MG63 (cell line): ENCODE results near the gene ZCWPW1. TPM values are rescaled to one million over a fixed set of nuclear protein-coding genes. Genes with fewer than 3 reads are reported as not detected.

Source experiments
- DNase-seq: peaks from one replicate; pipeline ENCODE4 v3.0.0-alpha.2; 2020
- H3K27me3 ChIP-seq: fragments of 250-450 bp; sonication (Bioruptor Pico); 2 replicates; pipeline ENCODE4 v1.5.1; 2020; ENCODE audit warnings: mild to moderate bottlenecking, moderate library complexity
- H3K36me3 ChIP-seq: fragments of 250-450 bp; sonication (Bioruptor Pico); 2 replicates; pipeline ENCODE4 v1.5.1; 2020; ENCODE audit warnings: mild to moderate bottlenecking, moderate library complexity
- H3K4me3 ChIP-seq: fragments of 250-450 bp; sonication (Bioruptor Pico); 2 replicates; pipeline ENCODE4 v1.5.1; 2020; ENCODE audit warnings: mild to moderate bottlenecking, moderate library complexity
- H3K9me3 ChIP-seq: fragments of 250-450 bp; sonication (Bioruptor Pico); 2 replicates; pipeline ENCODE4 v1.5.1; 2020; ENCODE audit warnings: mild to moderate bottlenecking, moderate library complexity
- total RNA-seq: library from RNA; depleted of rRNA; stranded (reverse); fragments of >200 nt; shearing (Covaris generic); gene quantifications from 2 replicates; pipeline ENCODE4 v1.2.3, GENCODE V29; 2014; ENCODE audit warnings: low replicate concordance; rRNA removed

Gene ZCWPW1, protein sequence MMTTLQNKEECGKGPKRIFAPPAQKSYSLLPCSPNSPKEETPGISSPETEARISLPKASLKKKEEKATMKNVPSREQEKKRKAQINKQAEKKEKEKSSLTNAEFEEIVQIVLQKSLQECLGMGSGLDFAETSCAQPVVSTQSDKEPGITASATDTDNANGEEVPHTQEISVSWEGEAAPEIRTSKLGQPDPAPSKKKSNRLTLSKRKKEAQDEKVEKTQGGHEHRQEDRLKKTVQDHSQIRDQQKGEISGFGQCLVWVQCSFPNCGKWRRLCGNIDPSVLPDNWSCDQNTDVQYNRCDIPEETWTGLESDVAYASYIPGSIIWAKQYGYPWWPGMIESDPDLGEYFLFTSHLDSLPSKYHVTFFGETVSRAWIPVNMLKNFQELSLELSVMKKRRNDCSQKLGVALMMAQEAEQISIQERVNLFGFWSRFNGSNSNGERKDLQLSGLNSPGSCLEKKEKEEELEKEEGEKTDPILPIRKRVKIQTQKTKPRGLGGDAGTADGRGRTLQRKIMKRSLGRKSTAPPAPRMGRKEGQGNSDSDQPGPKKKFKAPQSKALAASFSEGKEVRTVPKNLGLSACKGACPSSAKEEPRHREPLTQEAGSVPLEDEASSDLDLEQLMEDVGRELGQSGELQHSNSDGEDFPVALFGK
- 5.1 and 6.8 TPM in 2 replicates for total RNA-seq

DNA sequence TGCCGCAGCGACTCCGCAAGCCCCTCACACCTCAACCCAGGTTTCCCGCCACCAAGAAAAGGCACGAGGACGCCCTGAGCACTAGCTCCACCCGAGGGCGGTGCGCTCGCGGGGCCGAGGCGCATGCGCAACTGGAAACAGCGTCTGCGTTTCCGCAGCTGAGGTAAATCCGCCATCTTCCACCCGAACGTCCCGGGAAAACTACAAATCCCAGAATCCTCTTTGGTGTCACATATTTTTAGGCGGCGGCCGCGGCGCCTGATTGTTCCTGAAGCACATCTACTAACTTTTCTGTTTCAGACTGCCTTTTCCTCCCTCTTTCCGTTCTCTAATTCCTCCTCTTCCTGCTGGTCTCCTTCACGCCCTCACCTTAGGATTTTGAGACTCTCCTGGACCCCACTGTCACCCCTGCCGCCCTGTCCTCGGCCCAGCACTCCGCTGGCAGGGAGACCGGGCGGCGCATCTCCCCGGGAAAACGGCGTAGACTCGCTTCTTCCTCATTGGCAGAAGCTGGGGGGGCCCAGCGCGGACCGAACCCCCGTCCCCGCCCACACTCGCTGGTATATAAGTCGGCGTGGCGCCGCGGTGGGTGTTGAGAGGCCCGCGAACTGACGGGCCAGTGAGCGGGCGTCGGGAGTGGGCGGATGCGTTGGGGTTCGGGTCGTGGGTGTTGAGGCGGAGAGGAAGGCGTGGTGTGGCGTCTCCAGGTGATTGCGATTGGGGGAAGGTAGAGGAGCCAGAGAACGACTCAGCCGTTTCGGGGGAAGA, at the start of gene ZCWPW1:
Gene ZCWPW1 (minus strand): TSS at position 505 of the 768 bp plus-strand sequence. CDS start 8,054 bp downstream, outside the sequence.
- H3K36me3 ChIP-seq: peaks cover 23% of the 10 kb centered on the region
- no peaks in the 10 kb centered on the region for H3K9me3 ChIP-seq
- peak within 1 kb of the TSS; percentile 94 for H3K4me3 ChIP-seq
- peak; percentile 94 for DNase-seq
- H3K27me3 ChIP-seq: no peaks in the 10 kb centered on the region

DNA sequence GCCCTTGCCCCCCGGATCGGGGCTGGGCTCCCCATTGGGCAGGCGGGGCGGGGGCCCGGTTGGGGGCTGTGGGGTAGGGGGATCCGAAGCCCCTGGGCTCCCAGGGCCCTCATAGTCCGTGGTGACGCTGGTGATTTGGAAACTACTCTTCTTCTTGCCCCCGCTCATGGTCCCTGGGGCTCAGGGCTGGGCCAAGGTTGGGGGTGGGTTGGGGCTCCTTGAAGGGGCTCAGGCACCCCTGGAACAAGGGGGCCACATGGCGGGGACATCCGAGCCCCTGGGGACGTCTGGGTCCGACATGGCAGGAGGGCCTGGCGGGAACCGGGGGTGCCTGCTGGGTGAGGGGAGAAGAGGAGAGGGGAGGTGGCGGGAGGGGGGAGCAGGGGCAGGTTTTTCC, 49.4 kb upstream of the ZCWPW1 start:
- H3K27me3 ChIP-seq: no peaks in the 10 kb centered on the region
- H3K4me3 ChIP-seq: peak overlapping the region; percentile 78
- DNase-seq: no peak
- peaks cover 6% of the 10 kb centered on the region for H3K36me3 ChIP-seq
- no peaks in the 10 kb centered on the region for H3K9me3 ChIP-seq

DNA sequence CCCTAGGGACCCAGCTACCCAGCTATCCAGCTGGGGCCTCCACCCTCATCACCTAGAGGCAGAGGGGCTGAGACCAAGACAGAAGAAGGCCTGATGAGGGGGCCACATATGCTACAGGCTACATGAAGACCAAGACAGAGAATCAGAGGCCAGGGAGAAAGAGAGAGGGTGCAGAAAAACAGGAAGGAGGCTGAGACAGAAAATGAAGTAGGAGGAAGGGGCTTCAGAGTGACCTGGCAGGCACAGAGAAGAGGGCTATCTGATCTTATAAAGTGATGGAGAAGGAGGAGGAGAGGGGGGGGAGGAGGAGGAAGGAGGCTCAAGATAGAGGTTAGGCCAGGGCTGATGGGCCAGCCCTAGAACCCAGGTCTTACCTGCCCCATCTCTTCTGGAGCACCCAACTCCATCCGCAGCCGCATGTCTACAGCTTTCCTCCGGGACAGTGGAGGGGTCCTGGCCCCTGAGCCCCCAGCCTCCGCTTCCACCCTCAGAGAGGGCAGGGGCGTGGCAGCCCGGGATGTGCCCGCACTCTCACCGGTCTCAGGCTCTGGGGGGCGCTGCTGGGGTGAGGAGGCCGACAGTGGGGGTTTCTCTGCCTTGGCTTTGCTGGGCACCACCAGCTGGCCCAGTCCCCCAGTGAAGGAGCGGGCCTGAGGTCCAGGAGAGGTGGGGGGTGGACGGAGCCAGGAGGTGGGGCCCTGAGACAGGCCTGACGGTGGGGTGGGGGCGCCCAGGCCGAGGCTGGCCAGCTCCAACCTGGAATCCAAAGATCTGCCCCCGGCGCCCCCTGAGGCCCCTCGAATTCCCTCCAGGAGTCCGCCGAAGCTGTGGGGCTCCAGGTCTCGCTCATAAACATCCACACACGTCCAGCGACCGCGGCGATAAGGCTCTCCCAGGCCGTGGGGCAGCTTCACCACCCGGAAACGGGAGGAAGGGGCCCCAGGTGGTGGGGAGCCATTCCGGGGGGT, 48.7 kb upstream of the ZCWPW1 start:
- H3K27me3 ChIP-seq: no peaks in the 10 kb centered on the region
- peak overlapping the region; percentile 78 for H3K4me3 ChIP-seq
- no peaks in the 10 kb centered on the region for H3K9me3 ChIP-seq
- peaks cover 6% of the 10 kb centered on the region for H3K36me3 ChIP-seq
- DNase-seq: no peak

DNA sequence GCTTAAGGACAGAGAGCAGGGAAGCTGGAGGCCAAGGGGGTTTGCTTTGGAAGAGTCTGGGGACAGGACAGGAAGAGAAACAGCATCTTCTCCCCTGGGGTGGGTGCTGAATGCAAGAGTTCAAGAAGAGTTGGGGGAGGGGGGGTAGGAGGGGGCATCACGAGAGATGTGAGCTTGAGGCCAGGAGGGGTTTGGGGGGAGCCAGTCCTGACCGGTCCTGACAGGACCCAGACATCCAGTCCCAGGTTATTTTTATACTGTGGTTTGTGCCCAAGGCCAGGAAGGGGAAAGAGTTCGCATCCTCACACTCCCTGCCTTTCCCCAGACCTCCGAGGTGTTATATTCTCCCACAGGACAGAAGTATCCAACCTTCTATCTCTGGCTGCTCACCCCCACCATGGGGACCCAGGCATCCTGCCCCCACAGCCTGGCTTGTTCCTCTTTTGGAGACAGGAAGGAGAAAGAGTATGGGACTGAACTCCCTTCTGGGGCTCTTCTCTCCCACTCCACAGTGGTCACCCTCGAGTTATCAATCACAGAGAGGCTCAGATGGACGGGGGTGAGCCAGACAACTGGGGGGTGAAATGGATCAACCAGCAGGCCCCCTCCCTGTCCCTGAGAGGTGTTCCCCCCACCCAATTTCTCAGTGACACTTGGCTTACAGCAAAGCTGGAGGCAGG, 47.7 kb upstream of the ZCWPW1 start:
- Histone ChIP-seq H3K36me3 (peaks cover 6% of the 10 kb centered on the region), H3K4me3 (no peak overlapping the region)

DNA sequence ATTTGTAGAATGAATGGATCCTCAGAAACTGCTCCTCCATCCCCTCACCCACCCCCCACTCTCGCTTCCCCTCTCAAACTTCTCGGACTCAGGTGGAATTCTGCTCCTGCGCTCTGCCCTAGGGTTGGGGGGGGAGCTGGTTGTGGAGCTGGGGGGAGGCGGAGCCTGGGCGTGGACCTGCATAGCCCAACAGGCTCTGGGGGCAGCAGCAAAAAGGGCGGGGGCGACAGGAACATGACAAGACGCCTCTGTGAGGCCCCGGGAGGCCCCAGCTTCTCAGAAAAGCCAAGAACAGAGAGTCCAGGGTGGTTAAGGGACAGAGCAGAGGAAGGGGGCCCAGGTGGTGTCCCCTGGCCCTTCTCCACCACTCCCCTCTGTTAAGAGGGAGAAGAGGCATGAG, 47.0 kb upstream of the ZCWPW1 start:
- Histone ChIP-seq H3K9me3 (no peaks in the 10 kb centered on the region), H3K36me3 (peaks cover 6% of the 10 kb centered on the region), H3K27me3 (no peaks in the 10 kb centered on the region), H3K4me3 (no peak overlapping the region)
- DNase-seq: no peak

More for the DNA sequence above, 47.7 kb upstream of the ZCWPW1 start:
- no peaks in the 10 kb centered on the region for H3K9me3 ChIP-seq
- no peak for DNase-seq
- no peaks in the 10 kb centered on the region for H3K27me3 ChIP-seq

DNA sequence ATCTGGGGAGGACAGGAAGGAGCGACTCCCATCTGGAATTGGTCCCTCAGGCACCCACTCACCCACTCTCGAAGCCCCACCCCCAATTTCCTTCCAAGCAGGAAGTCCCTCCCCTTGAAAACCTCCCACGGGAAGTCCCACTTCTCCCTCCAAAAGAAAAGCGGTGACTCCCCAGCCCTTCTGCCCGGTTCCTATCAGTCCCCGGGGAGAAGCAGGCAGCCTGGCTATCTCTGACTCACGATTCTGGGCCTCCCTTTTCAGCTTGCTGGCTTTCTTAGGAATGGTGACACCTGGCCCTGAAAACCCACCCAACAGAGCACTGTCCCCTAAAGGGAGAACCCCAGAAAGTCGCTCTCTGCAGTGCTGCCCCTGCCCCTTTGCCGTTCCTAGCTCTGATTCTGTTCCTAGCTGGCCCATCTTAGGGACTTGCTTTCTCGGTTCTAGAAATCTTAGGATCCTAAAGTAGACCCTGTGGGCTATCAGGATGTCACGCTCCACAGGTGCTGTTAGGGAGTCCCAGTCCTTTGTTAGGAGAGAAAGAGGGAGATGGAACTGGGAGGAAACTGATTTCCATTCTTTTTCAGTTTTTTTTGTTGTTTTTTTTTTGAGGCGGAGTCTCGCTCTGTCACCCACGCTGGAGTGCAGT, 44.5 kb upstream of the ZCWPW1 start:
- Histone ChIP-seq H3K4me3 (no peak overlapping the region), H3K9me3 (no peaks in the 10 kb centered on the region), H3K36me3 (peaks cover 6% of the 10 kb centered on the region), H3K27me3 (no peaks in the 10 kb centered on the region)
- no peak for DNase-seq

DNA sequence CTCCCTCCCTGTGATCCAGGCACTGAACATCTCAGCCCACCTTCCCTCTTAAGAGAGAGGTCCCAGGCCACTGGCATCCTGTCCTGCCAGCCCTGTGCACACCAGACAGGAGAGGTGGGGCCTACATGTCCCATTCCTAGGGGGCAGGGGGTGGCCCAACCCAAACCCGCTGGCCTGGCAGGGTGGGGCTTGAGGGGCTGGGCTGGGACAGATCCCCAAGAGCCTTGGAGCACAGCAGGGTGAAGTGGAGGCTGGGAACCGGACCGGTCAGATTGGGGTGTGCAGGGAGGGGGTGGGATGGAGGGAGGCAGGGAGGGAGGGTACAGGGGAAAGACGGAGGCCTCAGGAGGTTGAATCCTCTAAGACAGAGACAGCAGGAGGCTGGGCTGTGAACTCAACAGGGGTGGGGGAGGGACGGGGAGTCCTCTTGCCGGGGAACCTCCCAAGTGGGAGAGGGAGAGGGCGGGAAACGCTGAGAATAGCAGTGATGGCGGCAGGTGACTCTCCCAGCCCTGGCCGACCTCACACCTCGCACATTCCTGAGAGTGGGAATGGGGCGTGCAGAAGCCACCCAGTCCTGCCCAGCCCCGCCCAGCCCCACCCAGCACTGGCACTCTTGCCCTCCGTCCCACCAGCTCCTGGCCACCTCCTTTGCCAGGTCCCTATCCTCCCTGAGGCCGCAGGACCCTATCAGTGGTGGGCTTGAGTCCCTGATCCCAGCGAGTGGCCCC, 43.8 kb upstream of the ZCWPW1 start:
- no peak for DNase-seq
- Histone ChIP-seq H3K9me3 (no peaks in the 10 kb centered on the region), H3K4me3 (no peak overlapping the region), H3K36me3 (peaks cover 6% of the 10 kb centered on the region), H3K27me3 (no peaks in the 10 kb centered on the region)

DNA sequence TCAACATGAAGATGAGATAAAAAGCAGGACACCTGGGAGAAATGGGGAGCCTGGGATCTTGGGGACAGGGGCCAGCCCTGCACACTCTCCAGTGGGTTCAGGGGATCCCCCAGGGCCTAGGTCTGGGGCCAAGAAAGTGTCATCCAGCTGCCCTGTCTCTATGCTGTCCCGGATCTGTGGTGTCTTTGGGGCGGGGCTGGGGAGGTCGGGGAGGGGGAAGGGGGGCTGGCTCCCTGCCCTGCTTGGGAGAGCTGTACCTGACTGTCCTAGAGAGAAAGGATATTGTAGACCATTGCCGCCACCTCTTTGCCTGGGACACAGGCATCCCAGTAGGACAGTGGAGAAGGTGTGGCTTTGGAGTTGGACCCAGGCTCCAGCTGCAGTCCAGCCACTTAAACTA, 42.5 kb upstream of the ZCWPW1 start:
- peaks cover 3% of the 10 kb centered on the region; the same call in 1 of the 2 replicates for H3K36me3 ChIP-seq
- H3K9me3 ChIP-seq: no peaks in the 10 kb centered on the region
- no peak overlapping the region for H3K4me3 ChIP-seq
- no peaks in the 10 kb centered on the region for H3K27me3 ChIP-seq
- no peak for DNase-seq

DNA sequence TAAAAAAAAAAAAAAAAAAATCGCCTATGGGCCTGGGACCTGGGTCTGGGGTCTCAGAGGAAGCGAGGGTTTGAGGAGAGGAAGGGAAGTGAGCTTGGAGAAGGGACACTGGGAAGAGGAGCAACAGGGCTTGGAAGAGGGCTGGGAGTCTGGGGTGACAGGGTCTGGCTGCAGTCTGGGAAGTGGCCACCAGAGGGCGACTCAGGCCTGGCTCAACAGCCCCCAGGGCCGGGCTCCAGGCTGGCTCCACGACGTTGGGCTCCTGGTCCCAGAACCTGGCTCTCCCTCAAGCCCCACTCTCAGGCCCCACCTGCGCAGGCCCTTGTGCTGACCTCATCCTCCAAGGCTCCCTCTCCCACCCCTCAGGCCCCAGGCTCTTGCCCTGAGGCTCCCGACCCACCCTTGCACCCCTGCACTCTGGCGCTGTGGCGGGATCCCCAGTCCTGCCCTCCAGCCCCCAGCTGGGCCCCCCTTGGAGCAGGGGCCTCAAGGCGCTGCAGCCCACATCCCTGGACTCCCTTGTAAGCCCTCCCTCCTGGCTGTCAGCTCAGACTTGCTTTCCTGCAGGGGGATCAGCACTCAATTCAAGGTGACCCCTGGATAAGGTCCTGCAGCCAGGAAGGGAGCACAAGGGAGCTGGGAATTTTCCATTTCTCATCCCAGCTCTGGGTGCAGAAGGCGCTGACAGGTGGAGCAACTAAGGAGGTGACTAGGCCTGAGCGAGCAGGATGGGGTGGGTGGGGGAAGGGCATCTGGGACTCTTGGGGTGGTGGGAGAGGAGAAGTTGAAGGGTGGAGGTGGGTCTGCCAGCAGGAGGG, 40.9 kb upstream of the ZCWPW1 start:
- Histone ChIP-seq H3K27me3 (no peaks in the 10 kb centered on the region), H3K36me3 (peaks cover 3% of the 10 kb centered on the region; the same call in 1 of the 2 replicates), H3K9me3 (no peaks in the 10 kb centered on the region), H3K4me3 (no peak overlapping the region)
- DNase-seq: peak; percentile 62

DNA sequence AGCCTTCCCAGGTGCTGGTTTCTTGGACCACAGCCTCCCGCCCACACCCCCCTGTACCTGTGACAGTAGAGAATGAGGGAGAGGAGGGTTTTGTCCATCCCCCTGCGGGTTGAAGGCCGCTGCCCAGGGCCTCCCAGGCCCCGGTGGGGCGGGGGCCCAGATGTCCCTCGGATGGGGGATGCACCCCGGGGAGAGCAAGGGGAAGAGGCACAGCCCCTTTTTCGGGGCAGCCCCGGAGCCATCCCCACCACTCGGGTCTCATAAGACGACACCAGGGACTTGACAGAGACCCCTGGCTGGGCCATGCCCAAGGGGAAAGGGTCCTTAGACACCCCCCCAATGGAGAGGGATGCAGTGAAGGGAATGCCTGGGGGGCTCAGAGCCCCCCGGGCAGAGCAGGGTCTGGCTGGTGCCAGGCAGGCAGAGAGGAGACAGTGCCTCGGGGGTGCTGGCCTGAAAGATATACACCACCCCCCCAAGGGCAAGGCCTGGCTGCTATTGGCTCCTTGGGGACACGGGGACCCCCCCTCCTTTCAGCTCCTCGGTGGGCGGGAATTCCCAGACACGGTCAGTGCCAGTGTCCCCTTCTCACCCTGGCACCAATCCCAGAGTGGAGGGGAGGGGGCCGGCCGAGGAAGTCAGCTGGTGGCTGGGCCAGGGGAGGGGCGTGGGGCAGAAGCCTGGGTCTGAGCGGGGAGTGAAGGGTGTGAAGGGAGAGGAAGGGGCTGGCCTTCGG, 39.3 kb upstream of the ZCWPW1 start:
- H3K36me3 ChIP-seq: no peaks in the 10 kb centered on the region; the same call in 1 of the 2 replicates
- no peak overlapping the region for H3K4me3 ChIP-seq
- H3K9me3 ChIP-seq: no peaks in the 10 kb centered on the region
- no peaks in the 10 kb centered on the region for H3K27me3 ChIP-seq
- no peak for DNase-seq

DNA sequence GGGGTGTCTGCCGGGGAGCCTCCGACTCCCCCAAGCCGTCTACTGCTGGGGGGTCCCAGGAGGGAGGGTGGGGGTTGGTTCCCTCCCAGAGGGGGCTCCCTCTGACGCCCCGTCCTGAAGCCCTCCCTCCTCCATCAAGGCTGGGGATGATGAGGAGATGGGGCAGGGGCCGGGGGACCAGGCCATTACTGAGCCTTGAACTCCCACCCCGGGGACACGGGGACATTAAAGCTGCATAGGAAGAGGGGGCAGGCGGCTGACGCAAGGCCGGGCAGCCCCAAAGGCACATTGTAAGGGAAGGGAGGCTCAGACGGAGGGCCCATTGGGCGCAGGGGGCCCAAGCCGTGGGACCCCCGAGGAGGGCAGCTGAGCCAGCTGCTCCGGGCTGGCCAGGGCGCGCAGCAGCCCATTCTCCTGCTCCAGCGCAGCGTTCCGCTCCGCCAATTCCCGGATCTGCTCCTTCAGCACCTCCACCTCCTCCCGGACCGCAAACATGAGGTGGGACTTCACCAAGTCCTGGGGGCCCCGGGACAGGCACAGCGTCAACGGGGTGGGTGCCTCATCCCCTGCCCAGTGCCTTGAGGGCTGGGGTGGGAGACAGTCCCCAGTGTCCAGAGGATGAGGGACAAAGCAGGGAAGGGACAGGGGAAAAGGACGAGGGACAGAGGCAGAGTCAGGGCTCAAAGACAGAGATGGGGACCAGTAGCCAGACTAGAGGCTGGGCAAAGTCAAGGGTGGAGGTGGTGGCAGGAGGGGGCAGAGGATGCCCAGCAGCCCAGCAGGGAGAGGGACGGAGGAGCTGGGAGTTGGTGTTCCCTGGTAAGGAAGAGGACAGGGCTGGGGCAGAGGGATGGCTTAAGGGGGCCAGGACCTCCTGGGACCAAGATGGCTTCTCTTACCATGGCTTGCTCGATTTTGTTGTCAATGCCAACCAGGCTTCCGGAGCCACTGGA, 38.4 kb upstream of the ZCWPW1 start:
- H3K9me3 ChIP-seq: no peaks in the 10 kb centered on the region
- no peaks in the 10 kb centered on the region for H3K27me3 ChIP-seq
- no peak overlapping the region for H3K4me3 ChIP-seq
- no peak for DNase-seq
- no peaks in the 10 kb centered on the region; the same call in 1 of the 2 replicates for H3K36me3 ChIP-seq

DNA sequence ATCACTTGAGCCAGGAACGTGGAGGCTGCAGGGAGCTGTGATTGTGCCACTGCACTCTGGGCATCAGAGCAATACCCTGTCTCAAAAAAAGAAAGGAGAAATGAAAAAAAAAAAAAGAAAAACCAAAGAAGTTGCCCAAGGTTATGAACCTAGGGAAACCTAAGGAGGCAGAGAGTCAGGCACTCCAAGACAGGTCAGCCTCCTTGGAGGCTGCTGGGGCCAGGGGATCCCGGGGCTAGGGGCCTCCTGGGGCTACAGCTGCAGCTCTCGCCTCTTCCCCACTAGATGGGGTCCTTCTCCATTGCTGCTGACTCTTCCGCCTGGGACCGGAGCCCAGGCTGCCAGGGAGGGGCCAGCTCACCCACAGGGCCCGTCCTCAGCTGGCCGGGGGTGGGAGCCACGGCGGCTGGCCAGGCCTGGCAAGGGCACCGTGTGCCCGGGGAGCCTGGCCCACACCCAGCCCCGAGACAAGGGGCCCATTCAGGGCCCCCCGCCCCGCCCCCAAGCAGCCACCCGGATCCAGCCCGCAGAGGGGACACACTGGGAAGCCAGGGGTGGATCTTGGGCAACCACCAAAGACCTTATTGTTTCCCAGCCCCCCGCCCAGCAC, 37.3 kb upstream of the ZCWPW1 start:
- no peak overlapping the region for H3K4me3 ChIP-seq
- no peaks in the 10 kb centered on the region for H3K27me3 ChIP-seq
- H3K36me3 ChIP-seq: no peaks in the 10 kb centered on the region; the same call in 1 of the 2 replicates
- H3K9me3 ChIP-seq: no peaks in the 10 kb centered on the region
- peak; percentile 89 for DNase-seq
